Upper lobe of left lung (tissue), 4 donors: Measurements from ENCODE around the gene ZNF850.

ENCODE experiments used
- CTCF ChIP-seq, 6 experiments: fragments of 450-650 bp in 4 of 6; fragments of 200-600 bp in 2 of 6; sonication (generic) in 2 of 6; IDR thresholded peaks; one replicate each; pipeline ENCODE4 v1.5.1; 2016 to 2019; ENCODE audit warnings: antibody characterized with exemption in 6 of 6
- EP300 ChIP-seq, 4 donors: sonication (generic); formaldehyde crosslinking; IDR thresholded peaks; one replicate each; pipeline ENCODE4 v1.5.1; 2017; ENCODE audit warnings: antibody characterized with exemption in 4 of 4, control low read depth in 2 of 4
- POLR2AphosphoS5 ChIP-seq, 2 donors: sonication (generic); formaldehyde crosslinking; IDR thresholded peaks; one replicate each; pipeline ENCODE4 v1.5.1; 2017; ENCODE audit warnings: antibody characterized with exemption in 2 of 2

- TF ChIP-seq CTCF (IDR thresholded peaks at IDR 0.05), result no peak
- no peak for TF ChIP-seq POLR2AphosphoS5 (IDR thresholded peaks at IDR 0.05)
- no peak for TF ChIP-seq EP300 (IDR thresholded peaks at IDR 0.05)
These were observed 32.8 kb upstream of the ZNF850 start for GRCh38 chr19:36805364-36805763.
